ENCODE results near the gene STRADA. TPM values are rescaled to one million over a fixed set of nuclear protein-coding genes. Genes with fewer than 3 reads are reported as not detected.

Gene STRADA, protein sequence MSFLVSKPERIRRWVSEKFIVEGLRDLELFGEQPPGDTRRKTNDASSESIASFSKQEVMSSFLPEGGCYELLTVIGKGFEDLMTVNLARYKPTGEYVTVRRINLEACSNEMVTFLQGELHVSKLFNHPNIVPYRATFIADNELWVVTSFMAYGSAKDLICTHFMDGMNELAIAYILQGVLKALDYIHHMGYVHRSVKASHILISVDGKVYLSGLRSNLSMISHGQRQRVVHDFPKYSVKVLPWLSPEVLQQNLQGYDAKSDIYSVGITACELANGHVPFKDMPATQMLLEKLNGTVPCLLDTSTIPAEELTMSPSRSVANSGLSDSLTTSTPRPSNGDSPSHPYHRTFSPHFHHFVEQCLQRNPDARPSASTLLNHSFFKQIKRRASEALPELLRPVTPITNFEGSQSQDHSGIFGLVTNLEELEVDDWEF
- 15.3 and 26.8 TPM in 2 replicates for total RNA-seq (2014; rRNA removed; shearing (Covaris generic))

- in situ Hi-C loops (cut with HindIII; ENCODE audit: low sequenced_read_pairs) = no loop called here
- DNase-seq (ENCODE audit: low spot score) = peak; percentile 99
These were observed at the start of gene STRADA for GRCh38 chr17:63741408-63742173. STRADA (minus strand) TSS chr17:63741799; CDS start chr17:63728369, 13,430 bp downstream.

GRCh38 chr17:63790057-63790456 is 48.5 kb upstream of the STRADA start:
- DNase-seq (ENCODE audit: low spot score) = no peak
- in situ Hi-C loops (cut with HindIII; ENCODE audit: low sequenced_read_pairs) = no loop called here

- no peak for DNase-seq (ENCODE audit: low spot score)
- in situ Hi-C loops (cut with HindIII; ENCODE audit: low sequenced_read_pairs) = no loop called here
These were observed 45.5 kb upstream of the STRADA start for GRCh38 chr17:63786971-63787711.

DNA sequence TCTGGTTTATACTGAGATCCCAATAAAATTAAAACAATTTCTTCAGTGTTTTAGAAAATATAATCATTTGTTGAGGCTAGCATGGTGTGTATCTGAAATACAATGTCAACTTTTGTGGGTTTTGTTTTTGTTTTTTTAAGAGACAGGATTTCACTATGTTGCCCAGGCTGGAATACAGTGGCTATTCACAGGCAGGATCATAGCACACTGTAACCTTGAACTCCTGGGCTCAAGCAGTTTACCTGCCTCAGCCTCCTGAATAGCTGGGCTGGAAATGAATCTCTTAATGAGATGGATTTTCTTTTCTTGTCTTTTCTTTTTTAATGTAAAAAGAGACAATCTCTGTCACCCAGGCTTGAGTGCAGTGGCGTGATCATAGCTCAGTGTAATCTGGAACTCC is 44.5 kb upstream of the STRADA start:
- in situ Hi-C loops (cut with HindIII; ENCODE audit: low sequenced_read_pairs) = no loop called here
- no peak for DNase-seq (ENCODE audit: low spot score)

GRCh38 chr17:63785556-63785955 is 44.0 kb upstream of the STRADA start:
- no peak for DNase-seq (ENCODE audit: low spot score)
- in situ Hi-C loops (cut with HindIII; ENCODE audit: low sequenced_read_pairs) = no loop called here

GRCh38 chr17:63783522-63783921 is 41.9 kb upstream of the STRADA start:
- no peak for DNase-seq (ENCODE audit: low spot score)
- in situ Hi-C loops (cut with HindIII; ENCODE audit: low sequenced_read_pairs) = no loop called here

DNA sequence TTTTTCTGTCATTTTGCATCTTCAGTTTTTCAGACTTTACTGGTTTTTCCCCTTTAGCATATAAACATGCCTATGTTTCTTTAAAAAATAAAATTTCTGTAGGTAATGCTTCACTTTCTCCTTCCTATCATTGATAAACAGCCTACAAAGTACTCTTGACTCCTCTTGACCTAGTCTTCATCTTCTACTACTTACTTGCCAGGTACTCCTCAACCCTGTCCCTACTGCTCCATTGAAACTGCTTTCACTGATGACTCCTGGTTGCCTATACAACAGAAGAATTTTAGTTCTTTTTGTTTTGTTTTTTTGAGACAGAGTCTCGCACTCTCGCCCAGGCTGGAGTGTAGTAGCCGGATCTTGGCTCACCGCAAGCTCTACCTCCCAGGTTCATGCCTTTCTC is 39.3 kb upstream of the STRADA start:
- in situ Hi-C loops (cut with HindIII; ENCODE audit: low sequenced_read_pairs) = no loop called here
- no peak for DNase-seq (ENCODE audit: low spot score)

GRCh38 chr17:63780507-63780906 is 38.9 kb upstream of the STRADA start:
- no peak for DNase-seq (ENCODE audit: low spot score)
- in situ Hi-C loops (cut with HindIII; ENCODE audit: low sequenced_read_pairs) = no loop called here

- in situ Hi-C loops (cut with HindIII; ENCODE audit: low sequenced_read_pairs) = no loop called here
- DNase-seq (ENCODE audit: low spot score) = no peak
These were observed 33.8 kb upstream of the STRADA start for GRCh38 chr17:63775420-63775819.

DNA sequence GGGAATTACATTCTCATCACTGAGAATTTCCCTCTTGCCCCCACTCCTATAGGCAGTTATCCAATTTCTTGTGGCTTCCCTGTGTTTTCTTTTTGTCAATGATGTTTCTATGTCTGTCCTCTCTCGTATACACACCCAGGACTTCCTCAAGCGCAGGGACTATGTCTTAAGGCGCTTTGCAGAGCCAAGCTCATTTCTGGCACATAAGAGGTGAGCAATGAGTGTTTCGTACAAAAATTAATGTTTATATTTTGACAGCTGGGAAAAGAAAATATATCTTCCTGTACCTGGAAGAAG is 33.3 kb upstream of the STRADA start:
- no peak for DNase-seq (ENCODE audit: low spot score)
- in situ Hi-C loops (cut with HindIII; ENCODE audit: low sequenced_read_pairs) = no loop called here

DNA sequence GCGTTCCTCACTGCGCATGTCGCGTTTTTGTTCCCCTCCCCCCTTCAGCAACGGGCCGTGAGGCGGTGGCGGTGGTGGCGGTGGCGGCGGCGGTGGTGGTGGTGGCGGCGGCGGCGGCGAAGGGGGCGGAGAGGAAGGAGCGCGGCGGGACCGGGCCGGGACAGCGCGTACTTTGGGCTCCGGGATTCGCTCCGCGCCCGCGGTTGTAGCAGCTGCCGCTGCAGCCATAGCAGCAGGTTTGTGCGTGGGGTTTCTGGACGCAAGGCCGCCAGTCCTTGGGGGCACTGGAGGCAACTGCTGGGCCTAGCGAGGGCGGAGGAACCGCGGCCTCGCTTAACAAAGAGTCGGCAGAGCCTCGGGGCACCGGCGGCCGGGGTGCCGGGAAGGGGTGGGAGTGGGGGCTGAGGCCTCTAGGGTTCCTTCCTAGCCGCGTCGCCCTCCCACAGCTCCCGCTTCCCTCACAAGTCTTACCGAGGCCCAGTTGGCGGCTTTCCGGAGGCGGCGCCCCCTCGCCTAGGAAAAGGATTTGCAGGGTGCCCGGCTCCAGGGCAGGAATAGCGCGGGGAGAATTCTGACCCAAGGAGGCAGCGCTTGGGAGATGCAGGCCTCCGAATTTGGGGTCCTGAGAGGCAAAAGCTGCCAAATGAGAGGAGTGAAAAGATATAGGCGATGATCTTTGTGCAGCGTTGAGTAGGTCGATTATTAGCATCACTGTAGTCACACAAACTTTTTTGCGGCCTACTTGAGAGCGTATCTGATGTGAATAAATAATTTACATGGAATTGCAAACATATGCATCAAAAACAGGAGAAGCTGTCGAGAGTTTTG is 32.8 kb upstream of the STRADA start, which contains the start of gene DDX42:
DDX42 (plus strand) TSS at position 30 of the 828 bp plus-strand sequence. CDS start 12,880 bp downstream, outside the sequence.
- in situ Hi-C loops (cut with HindIII; ENCODE audit: low sequenced_read_pairs) = no loop called here
- peak; percentile 26 for DNase-seq (ENCODE audit: low spot score)

- DNase-seq (ENCODE audit: low spot score) = peak; percentile 100
- in situ Hi-C loops (cut with HindIII; ENCODE audit: low sequenced_read_pairs) = no loop called here
These were observed 31.9 kb upstream of the STRADA start, which contains the start of gene CCDC47 for GRCh38 chr17:63773272-63774140. CCDC47 (minus strand) TSS chr17:63773597; CDS start chr17:63766175, 7,422 bp downstream.

- peak; percentile 30 for DNase-seq (ENCODE audit: low spot score)
- in situ Hi-C loops (cut with HindIII; ENCODE audit: low sequenced_read_pairs) = no loop called here
These were observed 31.2 kb upstream of the STRADA start for GRCh38 chr17:63772801-63773271.

GRCh38 chr17:63768433-63768832 is 26.8 kb upstream of the STRADA start:
- in situ Hi-C loops (cut with HindIII; ENCODE audit: low sequenced_read_pairs) = no loop called here
- DNase-seq (ENCODE audit: low spot score) = no peak

GRCh38 chr17:63766754-63767153 is 25.2 kb upstream of the STRADA start:
- in situ Hi-C loops (cut with HindIII; ENCODE audit: low sequenced_read_pairs) = no loop called here
- DNase-seq (ENCODE audit: low spot score) = no peak

GRCh38 chr17:63764716-63765115 is 23.1 kb upstream of the STRADA start:
- in situ Hi-C loops (cut with HindIII; ENCODE audit: low sequenced_read_pairs) = no loop called here
- no peak for DNase-seq (ENCODE audit: low spot score)

DNA sequence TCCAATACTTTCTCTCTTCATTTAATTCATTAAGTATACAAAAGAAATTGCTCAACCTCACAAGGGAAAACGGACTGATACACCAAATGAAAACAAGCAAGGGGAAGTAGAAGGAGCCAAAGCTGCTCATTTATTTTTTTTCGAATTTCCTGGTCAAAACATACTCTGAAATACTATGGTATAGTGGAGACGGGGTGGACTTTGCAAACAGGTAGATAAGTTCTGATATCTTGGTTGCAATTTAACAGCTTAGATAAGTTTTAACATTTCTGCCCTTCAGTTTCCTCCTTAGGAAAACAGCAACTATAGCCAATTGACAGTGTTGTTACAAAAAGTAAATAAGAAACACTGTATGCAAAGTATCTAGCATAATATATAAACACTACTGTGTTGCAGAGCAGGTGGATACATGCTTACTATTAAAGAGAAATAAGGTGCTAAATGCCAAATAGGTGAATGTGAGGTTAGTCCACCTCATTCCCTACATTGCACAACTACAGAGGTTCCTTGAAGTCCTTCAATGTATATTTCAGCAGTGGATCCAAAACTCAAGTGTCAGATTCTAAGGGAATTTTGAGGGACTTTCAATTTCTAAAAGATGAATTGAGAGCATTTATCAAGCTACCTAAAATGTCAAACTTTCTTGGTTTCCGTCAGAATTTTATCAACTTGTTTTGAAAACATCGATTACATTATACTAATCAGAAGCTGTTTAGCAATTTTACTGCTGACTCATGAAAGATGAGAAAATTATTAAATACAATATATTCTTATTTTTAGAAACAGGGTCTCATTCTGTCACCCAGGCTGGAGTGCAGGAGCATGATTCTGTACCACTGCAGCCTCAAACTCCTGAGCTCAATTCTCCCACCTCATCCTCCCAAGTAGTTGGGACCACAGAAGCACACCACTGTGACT is 20.8 kb upstream of the STRADA start:
- no peak for DNase-seq (ENCODE audit: low spot score)
- in situ Hi-C loops (cut with HindIII; ENCODE audit: low sequenced_read_pairs) = no loop called here
